Keratinocyte (primary cell): ENCODE data around the gene DNAH3. TPM values are rescaled to one million over a fixed set of nuclear protein-coding genes. Genes with fewer than 3 reads are reported as not detected.

Experiments
- DNase-seq: peaks from one replicate; pipeline ENCODE4 v3.0.0-alpha.2; 2011; ENCODE audit warnings: low read depth, missing footprints, low spot score
- FAIRE-seq: peaks from 2 replicates; lab custom pipeline; 2011; peaks lifted over from hg19 to GRCh38; lab: Jason Lieb, UNC
- H2AFZ ChIP-seq: 2 replicates; pipeline ENCODE4 v1.6.0; 2012; ENCODE audit warnings: low read length, control low read depth, inconsistent platforms; ENCODE audit not compliant: control insufficient read depth
- H3K27ac ChIP-seq: 2 replicates; pipeline ENCODE4 v1.5.1; 2011; ENCODE audit warnings: low read length; ENCODE audit not compliant: control insufficient read depth, insufficient read depth
- H3K27me3 ChIP-seq: 3 replicates; pipeline ENCODE4 v1.6.0; 2011; ENCODE audit warnings: low read length; ENCODE audit not compliant: control insufficient read depth, insufficient read depth; ENCODE audit errors: extremely low read depth
- H3K36me3 ChIP-seq, 2 experiments: 2 replicates in 1 of 2; 3 replicates in 1 of 2; pipeline ENCODE4 v1.5.1; 2011; ENCODE audit warnings: low read length in 2 of 2, mild to moderate bottlenecking in 1 of 2; ENCODE audit not compliant: control insufficient read depth in 2 of 2, insufficient read depth in 2 of 2; ENCODE audit errors: extremely low read depth in 1 of 2
- H3K4me1 ChIP-seq: 3 replicates; pipeline ENCODE4 v1.5.1; 2011; ENCODE audit warnings: low read length; ENCODE audit not compliant: control insufficient read depth, insufficient read depth; ENCODE audit errors: extremely low read depth
- H3K4me2 ChIP-seq: 3 replicates; pipeline ENCODE4 v1.6.0; 2011; ENCODE audit warnings: low read depth, low read length; ENCODE audit not compliant: control insufficient read depth, insufficient read depth; ENCODE audit errors: extremely low read depth
- H3K4me3 ChIP-seq, 3 experiments: fragments of 200-600 bp in 1 of 3; sonication (generic) in 1 of 3; 2 replicates in 2 of 3; 3 replicates in 1 of 3; pipeline ENCODE4 v1.5.1; 2011 to 2016; ENCODE audit warnings: low read length in 3 of 3, mild to moderate bottlenecking in 3 of 3, control low read depth in 2 of 3, inconsistent platforms in 1 of 3, low read depth in 1 of 3, mixed read lengths in 1 of 3, mixed run types in 1 of 3, moderate library complexity in 1 of 3; ENCODE audit not compliant: control insufficient read depth in 2 of 3, insufficient read depth in 2 of 3; ENCODE audit errors: extremely low read depth in 1 of 3
- H3K79me2 ChIP-seq: 2 replicates; pipeline ENCODE4 v1.6.0; 2012; ENCODE audit warnings: low read length; ENCODE audit not compliant: control insufficient read depth, insufficient read depth
- H3K9ac ChIP-seq: 3 replicates; pipeline ENCODE4 v1.6.0; 2011; ENCODE audit warnings: low read length; ENCODE audit not compliant: control insufficient read depth, insufficient read depth; ENCODE audit errors: extremely low read depth
- H3K9me1 ChIP-seq: 3 replicates; pipeline ENCODE4 v1.6.0; 2011; ENCODE audit warnings: low read length; ENCODE audit not compliant: control insufficient read depth, insufficient read depth; ENCODE audit errors: extremely low read depth
- H3K9me3 ChIP-seq: 2 replicates; pipeline ENCODE4 v1.5.1; 2012; ENCODE audit warnings: low read depth, low read length; ENCODE audit not compliant: control insufficient read depth
- H4K20me1 ChIP-seq: 3 replicates; pipeline ENCODE4 v1.6.0; 2011; ENCODE audit warnings: low read length; ENCODE audit not compliant: control insufficient read depth, insufficient read depth; ENCODE audit errors: extremely low read depth
- CTCF ChIP-seq, 3 experiments: IDR thresholded peaks in 1 of 3; conservative IDR thresholded peaks in 1 of 3; optimal IDR thresholded peaks in 1 of 3; 2 replicates in 2 of 3; 3 replicates in 1 of 3; pipeline versions ENCODE3 to v1.5.1; 2011; ENCODE audit warnings: low read length in 3 of 3, mild to moderate bottlenecking in 3 of 3, moderate library complexity in 2 of 3, control low read depth in 1 of 3, inconsistent platforms in 1 of 3; ENCODE audit not compliant: insufficient read depth in 2 of 3; ENCODE audit errors: extremely low read depth in 1 of 3
- EZH2 ChIP-seq: IDR thresholded peaks from one replicate; pipeline ENCODE4 v1.6.1; 2012; ENCODE audit warnings: inconsistent platforms, mild to moderate bottlenecking, low read length, moderate library complexity
- dilution Hi-C: fragments of 300-500 bp; cut with MboI; formaldehyde crosslinking; loops from one replicate; pipeline ENCODE4 v1.7.0; 2020; ENCODE audit warnings: low sequenced_read_pairs; ENCODE audit not compliant: extremely low pct_ligation_motif_present
- polyA plus RNA-seq, 5 experiments: library from polyadenylated mRNA; depleted of rRNA in 3 of 5; stranded (reverse) in 3 of 5; stranded (forward) in 1 of 5; unstranded in 1 of 5; fragments of >200 nt; gene quantifications; 1 replicate in 1 of 5; 2 replicates in 3 of 5; 3 replicates in 1 of 5; pipeline versions ENCODE4 v1.2.1 to v1.2.3, GENCODE V29; 2011 to 2012; ENCODE audit warnings: missing spikeins in 2 of 5, low read depth in 1 of 5, low replicate concordance in 1 of 5

DNAH3 gene
- polyA plus RNA-seq, 1 donor (not counting 4 experiments of a cell fraction or from before 2014, with no cell fraction given): 1.2 TPM

GRCh38 chr16:20923876-20924275, 226.8 kb downstream of the DNAH3 start:
- dilution Hi-C loops: no loop called here
- H3K27me3 ChIP-seq: no peaks in the 10 kb centered on the region
- no peaks in the 10 kb centered on the region for H3K4me1 ChIP-seq
- no peaks in the 10 kb centered on the region for H3K9me3 ChIP-seq
- FAIRE-seq: no peak
- H3K36me3 ChIP-seq: no peaks in the 10 kb centered on the region
- no peak overlapping the region for H3K27ac ChIP-seq
- no peak overlapping the region for H3K9ac ChIP-seq
- H2AFZ ChIP-seq: no peak overlapping the region
- no peak for DNase-seq
- H3K4me2 ChIP-seq: no peak overlapping the region
- H3K9me1 ChIP-seq: no peaks in the 10 kb centered on the region
- H4K20me1 ChIP-seq: no peaks in the 10 kb centered on the region
- TF ChIP-seq CTCF (optimal IDR thresholded peaks at IDR 0.05 in 1 of 3, IDR thresholded peaks at IDR 0.05 in 1 of 3, conservative IDR thresholded peaks at IDR 0.05 in 1 of 3; ENCODE audit: extremely low read depth in 1 of 3, insufficient read depth in 2 of 3, low read length in 3 of 3): no peak
- no peak for TF ChIP-seq EZH2
- H3K4me3 ChIP-seq: no peak overlapping the region
- no peaks in the 10 kb centered on the region for H3K79me2 ChIP-seq

DNA sequence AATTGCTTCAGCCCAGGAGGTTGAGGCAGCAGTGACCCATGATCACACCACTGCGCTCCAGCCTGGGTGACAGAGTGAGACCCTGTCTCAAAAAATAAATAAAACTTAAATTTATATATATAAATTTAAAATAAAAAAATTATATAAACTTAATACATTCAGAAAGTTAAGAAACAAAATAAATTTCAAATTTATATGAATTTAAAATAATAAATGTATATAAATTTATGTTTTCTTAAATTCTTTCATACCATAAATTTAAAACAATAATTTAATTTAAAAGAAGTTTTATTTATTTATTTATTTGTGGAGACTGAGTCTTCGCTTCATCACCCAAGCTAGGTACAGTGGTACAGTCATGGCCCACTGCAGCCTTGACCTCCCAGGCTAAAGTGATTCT, 229.8 kb downstream of the DNAH3 start:
- Histone ChIP-seq H3K9me3 (no peaks in the 10 kb centered on the region), H3K79me2 (no peaks in the 10 kb centered on the region), H3K4me1 (no peaks in the 10 kb centered on the region), H3K9me1 (no peaks in the 10 kb centered on the region), H3K36me3 (no peaks in the 10 kb centered on the region), H4K20me1 (no peaks in the 10 kb centered on the region), H3K9ac (no peak overlapping the region), H3K4me2 (no peak overlapping the region), H3K4me3 (no peak overlapping the region), H3K27ac (no peak overlapping the region), H3K27me3 (no peaks in the 10 kb centered on the region), H2AFZ (no peak overlapping the region)
- no peak for DNase-seq
- FAIRE-seq: no peak
- TF ChIP-seq EZH2 (no peak), CTCF (optimal IDR thresholded peaks at IDR 0.05 in 1 of 3, IDR thresholded peaks at IDR 0.05 in 1 of 3, conservative IDR thresholded peaks at IDR 0.05 in 1 of 3; ENCODE audit: extremely low read depth in 1 of 3, insufficient read depth in 2 of 3, low read length in 3 of 3) (no peak)
- dilution Hi-C loops: no loop called here
